Astrocyte (in vitro differentiated cells and primary cell): ENCODE results near the gene FDPS. TPM values are rescaled to one million over a fixed set of nuclear protein-coding genes. Genes with fewer than 3 reads are reported as not detected.
A peak's percentile ranks its signal among the peaks of the same experiment; 100 is the strongest.

Experiments
- DNase-seq: peaks from one replicate; pipeline ENCODE4 v3.0.0-alpha.2; 2010; ENCODE audit warnings: low read depth
- FAIRE-seq: peaks from 2 replicates; lab custom pipeline; 2011; peaks lifted over from hg19 to GRCh38; lab: Jason Lieb, UNC
- H2AFZ ChIP-seq: 2 replicates; pipeline ENCODE4 v1.6.0; 2012; ENCODE audit warnings: low read depth, low read length, inconsistent platforms
- H3K27ac ChIP-seq: 2 replicates; pipeline ENCODE4 v1.5.1; 2011; ENCODE audit warnings: low read depth, low read length, inconsistent platforms
- H3K27me3 ChIP-seq: 2 replicates; pipeline ENCODE4 v1.6.0; 2011; ENCODE audit warnings: low read length, inconsistent platforms; ENCODE audit not compliant: insufficient read depth
- H3K36me3 ChIP-seq: 2 replicates; pipeline ENCODE4 v1.5.1; 2011; ENCODE audit warnings: low read length, inconsistent platforms; ENCODE audit not compliant: insufficient read depth
- H3K4me1 ChIP-seq: 2 replicates; pipeline ENCODE4 v1.5.1; 2011; ENCODE audit warnings: low read length, inconsistent platforms; ENCODE audit not compliant: insufficient read depth
- H3K4me2 ChIP-seq: 2 replicates; pipeline ENCODE4 v1.6.0; 2012; ENCODE audit warnings: low read length, inconsistent platforms
- H3K4me3 ChIP-seq: 2 replicates; pipeline ENCODE4 v1.5.1; 2011; ENCODE audit warnings: low read depth, mild to moderate bottlenecking, low read length, inconsistent platforms; ENCODE audit not compliant: insufficient read depth
- H3K79me2 ChIP-seq: 2 replicates; pipeline ENCODE4 v1.6.0; 2012; ENCODE audit warnings: mild to moderate bottlenecking, low read length, inconsistent platforms; ENCODE audit not compliant: insufficient read depth
- H3K9ac ChIP-seq: 2 replicates; pipeline ENCODE4 v1.6.0; 2012; ENCODE audit warnings: mild to moderate bottlenecking, low read length, inconsistent platforms
- H3K9me3 ChIP-seq: 2 replicates; pipeline ENCODE4 v1.5.1; 2012; ENCODE audit warnings: low read depth, mild to moderate bottlenecking, low read length, inconsistent platforms; ENCODE audit not compliant: insufficient read depth
- H4K20me1 ChIP-seq: 2 replicates; pipeline ENCODE4 v1.6.0; 2012; ENCODE audit warnings: low read length, inconsistent platforms; ENCODE audit not compliant: insufficient read depth
- H3K27ac Mint-ChIP-seq: one replicate; pipeline ENCODE4 v1.8.0; 2021; ENCODE audit warnings: mild to moderate bottlenecking, mixed read lengths; ENCODE audit not compliant: unreplicated experiment
- H3K27me3 Mint-ChIP-seq: one replicate; pipeline ENCODE4 v1.8.0; 2021; ENCODE audit warnings: low read depth, mixed read lengths; ENCODE audit not compliant: unreplicated experiment
- H3K36me3 Mint-ChIP-seq: one replicate; pipeline ENCODE4 v1.8.0; 2021; ENCODE audit warnings: low read depth, mixed read lengths; ENCODE audit not compliant: unreplicated experiment
- H3K4me1 Mint-ChIP-seq: one replicate; pipeline ENCODE4 v1.8.0; 2021; ENCODE audit warnings: low read depth, mixed read lengths; ENCODE audit not compliant: unreplicated experiment
- H3K4me3 Mint-ChIP-seq: one replicate; pipeline ENCODE4 v1.8.0; 2021; ENCODE audit warnings: mild to moderate bottlenecking, moderate library complexity, mixed read lengths; ENCODE audit not compliant: unreplicated experiment
- H3K9me3 Mint-ChIP-seq: one replicate; pipeline ENCODE4 v1.8.0; 2021; ENCODE audit warnings: mild to moderate bottlenecking, mixed read lengths; ENCODE audit not compliant: unreplicated experiment
- EZH2 ChIP-seq: IDR thresholded peaks from 2 replicates; pipeline ENCODE4 v1.6.1; 2012; ENCODE audit warnings: mild to moderate bottlenecking, low read length, inconsistent platforms; ENCODE audit not compliant: insufficient read depth
- total RNA-seq: library from RNA; stranded (reverse); gene quantifications from 2 replicates; pipeline ENCODE4 v1.2.1, GENCODE V29; 2021
- TF ChIP-seq, protein P1 (sequence below): IDR thresholded peaks from 2 replicates; pipeline ENCODE4 v1.5.1; 2011; ENCODE audit warnings: low read depth, mild to moderate bottlenecking, inconsistent platforms, low read length, moderate library complexity; ENCODE audit not compliant: insufficient read depth

FDPS gene
- total RNA-seq, 1 donor from 2014 or later, result 217 TPM

DNA sequence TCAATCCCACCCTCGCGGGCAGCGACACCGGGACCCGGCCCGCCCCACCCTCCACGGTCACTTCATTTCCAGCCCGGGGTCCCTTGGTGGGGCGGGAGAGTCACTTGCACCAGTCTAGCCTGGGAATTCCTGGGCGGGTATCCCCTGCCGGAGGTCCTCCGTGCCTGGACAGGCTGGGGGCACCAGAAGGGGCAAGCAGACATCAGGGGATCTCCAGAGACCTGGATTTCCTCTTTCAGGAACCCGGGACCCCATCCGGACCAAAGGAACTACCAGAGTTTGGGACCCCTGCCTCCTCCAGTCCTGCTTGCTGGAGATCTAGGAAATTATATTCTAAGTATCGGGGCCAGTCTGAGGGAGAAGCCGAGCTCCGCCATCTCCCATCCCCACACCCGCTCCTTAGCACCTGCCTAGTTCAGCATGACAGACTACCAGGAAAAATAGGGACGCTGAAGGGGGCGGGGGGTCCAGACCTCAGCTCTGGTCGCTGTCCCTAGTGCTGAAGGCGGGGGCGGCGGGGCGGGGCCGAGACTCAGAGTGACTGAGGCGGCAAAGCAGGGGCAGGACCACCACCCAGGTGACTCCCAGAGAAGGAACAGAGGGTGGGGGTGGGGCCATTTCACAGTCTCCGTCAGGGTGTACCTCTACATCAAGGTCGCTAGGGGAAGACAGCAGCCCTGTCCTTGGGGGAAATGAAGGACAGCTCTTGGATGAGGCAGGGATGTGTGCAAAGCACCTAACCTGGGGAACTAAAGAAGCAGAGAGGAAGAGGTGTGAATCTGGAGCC is 30.6 kb upstream of the FDPS start:
- peak overlapping the region; percentile 79 for H3K4me3 Mint-ChIP-seq
- H3K27ac Mint-ChIP-seq, result no peak overlapping the region

DNA sequence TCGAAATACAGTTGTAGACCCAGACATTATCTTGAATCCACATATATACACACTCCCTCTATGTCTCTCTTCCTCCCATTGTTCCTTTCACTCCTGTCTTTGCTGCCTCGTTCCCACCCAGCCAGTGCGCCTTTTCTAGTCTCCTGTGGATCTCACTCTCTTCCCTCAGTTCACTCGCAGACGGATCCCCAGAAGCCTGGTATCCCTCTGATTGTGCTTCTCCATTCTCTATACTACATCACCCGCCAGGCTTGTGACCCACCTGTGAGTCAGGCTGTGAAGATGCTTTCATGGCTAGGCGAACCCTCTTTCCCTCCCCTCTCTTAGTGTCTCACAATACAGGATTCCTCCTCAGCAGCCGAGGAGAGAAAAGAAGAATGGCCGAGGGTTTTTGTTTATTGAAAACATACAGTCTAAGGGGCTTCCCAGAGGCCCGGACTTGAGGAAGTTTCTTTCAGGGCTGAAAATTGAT is 29.9 kb upstream of the FDPS start:
- no peaks in the 10 kb centered on the region for H3K79me2 ChIP-seq
- no peaks in the 10 kb centered on the region for H3K9me3 Mint-ChIP-seq
- no peaks in the 10 kb centered on the region for H3K9me3 ChIP-seq
- peaks cover 21% of the 10 kb centered on the region for H3K4me1 ChIP-seq
- no peak overlapping the region for H3K9ac ChIP-seq
- H4K20me1 ChIP-seq, result peaks cover 5% of the 10 kb centered on the region
- peak overlapping the region; percentile 98 for H3K4me2 ChIP-seq
- H3K4me1 Mint-ChIP-seq, result peaks cover 11% of the 10 kb centered on the region
- H3K27me3 Mint-ChIP-seq, result no peaks in the 10 kb centered on the region
- H3K4me3 ChIP-seq, result no peak overlapping the region
- peak overlapping the region; percentile 79 for H3K4me3 Mint-ChIP-seq
- H3K36me3 Mint-ChIP-seq, result peaks cover 2% of the 10 kb centered on the region
- no peak overlapping the region for H3K27ac ChIP-seq
- no peak overlapping the region for H2AFZ ChIP-seq
- TF ChIP-seq EZH2, result no peak
- TF ChIP-seq, protein P1, sequence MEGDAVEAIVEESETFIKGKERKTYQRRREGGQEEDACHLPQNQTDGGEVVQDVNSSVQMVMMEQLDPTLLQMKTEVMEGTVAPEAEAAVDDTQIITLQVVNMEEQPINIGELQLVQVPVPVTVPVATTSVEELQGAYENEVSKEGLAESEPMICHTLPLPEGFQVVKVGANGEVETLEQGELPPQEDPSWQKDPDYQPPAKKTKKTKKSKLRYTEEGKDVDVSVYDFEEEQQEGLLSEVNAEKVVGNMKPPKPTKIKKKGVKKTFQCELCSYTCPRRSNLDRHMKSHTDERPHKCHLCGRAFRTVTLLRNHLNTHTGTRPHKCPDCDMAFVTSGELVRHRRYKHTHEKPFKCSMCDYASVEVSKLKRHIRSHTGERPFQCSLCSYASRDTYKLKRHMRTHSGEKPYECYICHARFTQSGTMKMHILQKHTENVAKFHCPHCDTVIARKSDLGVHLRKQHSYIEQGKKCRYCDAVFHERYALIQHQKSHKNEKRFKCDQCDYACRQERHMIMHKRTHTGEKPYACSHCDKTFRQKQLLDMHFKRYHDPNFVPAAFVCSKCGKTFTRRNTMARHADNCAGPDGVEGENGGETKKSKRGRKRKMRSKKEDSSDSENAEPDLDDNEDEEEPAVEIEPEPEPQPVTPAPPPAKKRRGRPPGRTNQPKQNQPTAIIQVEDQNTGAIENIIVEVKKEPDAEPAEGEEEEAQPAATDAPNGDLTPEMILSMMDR, result no peak
- DNase-seq, result no peak
- no peaks in the 10 kb centered on the region for H3K27me3 ChIP-seq
- FAIRE-seq, result no peak
- no peak overlapping the region for H3K27ac Mint-ChIP-seq
- H3K36me3 ChIP-seq, result no peaks in the 10 kb centered on the region

More for the DNA sequence above, 30.6 kb upstream of the FDPS start:
- peaks cover 25% of the 10 kb centered on the region for H3K4me1 ChIP-seq
- no peaks in the 10 kb centered on the region for H3K36me3 ChIP-seq
- no peaks in the 10 kb centered on the region for H3K36me3 Mint-ChIP-seq
- no peak for TF ChIP-seq EZH2
- TF ChIP-seq, protein P1, result no peak
- H3K27me3 Mint-ChIP-seq, result no peaks in the 10 kb centered on the region
- H3K4me2 ChIP-seq, result peak overlapping the region; percentile 98
- H3K79me2 ChIP-seq, result peaks cover 4% of the 10 kb centered on the region
- H3K4me3 ChIP-seq, result peak overlapping the region; percentile 68
- H4K20me1 ChIP-seq, result peaks cover 5% of the 10 kb centered on the region
- no peak overlapping the region for H3K27ac ChIP-seq
- no peak for FAIRE-seq
- H3K27me3 ChIP-seq, result no peaks in the 10 kb centered on the region
- no peak for DNase-seq
- H3K9me3 ChIP-seq, result no peaks in the 10 kb centered on the region
- peak overlapping the region; percentile 99 for H2AFZ ChIP-seq
- H3K9ac ChIP-seq, result peak overlapping the region; percentile 75
- no peaks in the 10 kb centered on the region for H3K9me3 Mint-ChIP-seq
- H3K4me1 Mint-ChIP-seq, result peaks cover 11% of the 10 kb centered on the region

DNA sequence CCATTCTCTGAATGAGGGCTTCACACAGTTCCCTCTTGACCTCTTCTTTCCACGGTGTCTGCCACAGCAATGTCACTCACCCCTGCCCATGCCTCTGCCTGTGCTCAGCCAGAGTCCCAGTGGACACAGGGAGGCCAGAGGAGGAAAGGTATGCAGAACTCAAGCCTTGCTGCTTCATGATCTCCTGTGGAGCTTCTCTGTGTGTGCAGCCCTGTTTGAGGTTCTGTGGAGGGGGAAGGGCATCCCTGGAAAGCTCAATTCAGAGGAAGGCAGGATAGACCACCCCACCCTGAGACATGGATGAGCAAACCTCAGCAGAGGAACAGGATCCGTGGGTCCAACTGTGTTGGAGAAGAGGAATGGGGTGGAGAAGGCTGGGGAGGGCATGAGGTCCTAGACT is 29.4 kb upstream of the FDPS start:
- no peaks in the 10 kb centered on the region for H3K27me3 Mint-ChIP-seq
- no peak overlapping the region for H3K4me3 Mint-ChIP-seq
- FAIRE-seq (no peak), DNase-seq (no peak)
- no peak overlapping the region for H3K27ac Mint-ChIP-seq
- H3K9me3 Mint-ChIP-seq, result peaks cover 2% of the 10 kb centered on the region
- H3K36me3 Mint-ChIP-seq, result peaks cover 2% of the 10 kb centered on the region
- Histone ChIP-seq H3K4me3 (no peak overlapping the region), H3K9me3 (no peaks in the 10 kb centered on the region), H3K79me2 (no peaks in the 10 kb centered on the region), H3K27ac (no peak overlapping the region), H3K27me3 (no peaks in the 10 kb centered on the region), H4K20me1 (peaks cover 5% of the 10 kb centered on the region), H3K4me1 (peaks cover 19% of the 10 kb centered on the region), H2AFZ (no peak overlapping the region), H3K4me2 (no peak overlapping the region), H3K36me3 (no peaks in the 10 kb centered on the region), H3K9ac (no peak overlapping the region)
- H3K4me1 Mint-ChIP-seq, result peaks cover 11% of the 10 kb centered on the region
- TF ChIP-seq EZH2, result no peak
- TF ChIP-seq, protein P1, result no peak
